Natural killer cell (primary cell): ENCODE measurements around the gene FBXO47. TPM values are rescaled to one million over a fixed set of nuclear protein-coding genes. Genes with fewer than 3 reads are reported as not detected.

Source experiments
- ATAC-seq, 3 donors: fragments of 150-1000 bp in 2 of 3; fragments of 200-7000 bp in 1 of 3; cut with Tn5 transposase; 1 replicate in 1 of 3; 2 replicates in 2 of 3; pipeline ENCODE4 v1.10.0; 2021; ENCODE audit warnings: mild to moderate bottlenecking in 2 of 3, moderate library complexity in 2 of 3
- DNase-seq, 2 donors: peaks; one replicate each; pipeline versions ENCODE4 v3.0.0 to v3.0.0-alpha.2; 2013 to 2021; ENCODE audit warnings: mixed read lengths in 1 of 2
- H3K27ac ChIP-seq: one replicate; pipeline ENCODE4 v1.5.1; 2013; ENCODE audit warnings: mild to moderate bottlenecking, low read length
- H3K27me3 ChIP-seq: one replicate; pipeline ENCODE4 v1.6.1; 2013; ENCODE audit warnings: low read length; ENCODE audit not compliant: control insufficient read depth, insufficient read depth
- H3K36me3 ChIP-seq: one replicate; pipeline ENCODE4 v1.6.1; 2013; ENCODE audit warnings: low read length; ENCODE audit not compliant: control insufficient read depth, insufficient read depth
- H3K4me1 ChIP-seq: one replicate; pipeline ENCODE4 v1.6.1; 2013; ENCODE audit warnings: low read length; ENCODE audit not compliant: control insufficient read depth, insufficient read depth
- H3K4me3 ChIP-seq: one replicate; pipeline ENCODE4 v1.5.1; 2013; ENCODE audit warnings: low read length
- H3K9me3 ChIP-seq: one replicate; pipeline ENCODE4 v1.6.1; 2013; ENCODE audit warnings: low read length; ENCODE audit not compliant: control insufficient read depth, insufficient read depth
- H3K27ac Mint-ChIP-seq, 2 donors: one replicate each; pipeline ENCODE4 v1.8.0; 2022; ENCODE audit warnings: mild to moderate bottlenecking in 2 of 2, mixed read lengths in 2 of 2, moderate library complexity in 1 of 2
- H3K27me3 Mint-ChIP-seq, 2 donors: one replicate each; pipeline ENCODE4 v1.8.0; 2022; ENCODE audit warnings: low read depth in 2 of 2, mixed read lengths in 2 of 2
- H3K36me3 Mint-ChIP-seq: one replicate; pipeline ENCODE4 v1.8.0; 2022; ENCODE audit warnings: mixed read lengths
- H3K4me1 Mint-ChIP-seq, 2 donors: one replicate each; pipeline ENCODE4 v1.8.0; 2022; ENCODE audit warnings: mixed read lengths in 2 of 2
- H3K4me3 Mint-ChIP-seq: one replicate; pipeline ENCODE4 v1.8.0; 2022; ENCODE audit warnings: mild to moderate bottlenecking, moderate library complexity, mixed read lengths
- H3K9me3 Mint-ChIP-seq, 2 donors: one replicate each; pipeline ENCODE4 v1.8.0; 2022; ENCODE audit warnings: mixed read lengths in 2 of 2
- CTCF ChIP-seq: fragments of 200-600 bp; IDR thresholded peaks from one replicate; pipeline ENCODE4 v1.8.0; 2022; ENCODE audit warnings: antibody characterized with exemption
- WGBS: methylation state at CpG from one replicate; pipeline ENCODE4 v1.1.7; 2013; ENCODE audit warnings: missing lambda C conversion rate; ENCODE audit not compliant: insufficient coverage; 5-methylcytosine and 5-hydroxymethylcytosine counted together
- intact Hi-C: fragments of 100-400 bp; cut with micrococcal nuclease; formaldehyde crosslinking; loops from one replicate; pipeline ENCODE4 v1.14.2; 2022
- total RNA-seq, 4 donors: library from RNA; stranded (reverse); fragments of 120-200 nt in 1 of 4; gene quantifications; one replicate each; pipeline versions ENCODE4 v1.2.3 to v1.2.4, GENCODE V29; 2013 to 2022

The FBXO47 gene
- total RNA-seq, 3 donors from 2014 or later (not counting 1 experiment from before 2014, with no cell fraction given) = not detected

- Histone ChIP-seq H3K27me3 (no peaks in the 10 kb centered on the region), H3K4me1 (peaks cover 74% of the 10 kb centered on the region), H3K4me3 (no peak overlapping the region), H3K9me3 (no peaks in the 10 kb centered on the region), H3K36me3 (peaks cover 31% of the 10 kb centered on the region), H3K27ac (peak overlapping the region; percentile 11)
- peak overlapping the region; percentile 79 to 95 for H3K27ac Mint-ChIP-seq
- H3K27me3 Mint-ChIP-seq = no peaks in the 10 kb centered on the region
- no peak for TF ChIP-seq CTCF
- WGBS = 75% methylated on average over 5 of the region's 7 CpGs
- intact Hi-C loops = no loop called here
- no peaks in the 10 kb centered on the region for H3K36me3 Mint-ChIP-seq
- DNase-seq (no peak), ATAC-seq (no peak)
- no peak overlapping the region for H3K4me3 Mint-ChIP-seq
- H3K9me3 Mint-ChIP-seq = no peaks in the 10 kb centered on the region
- peaks cover 35 to 60% of the 10 kb centered on the region in 2 donors for H3K4me1 Mint-ChIP-seq
These were observed 60.6 kb downstream of the FBXO47 start for GRCh38 chr17:38906460-38907228.

GRCh38 chr17:38905375-38905774 lies 61.8 kb downstream of the FBXO47 start:
- peaks cover 48 to 60% of the 10 kb centered on the region in 2 donors for H3K4me1 Mint-ChIP-seq
- Histone ChIP-seq H3K27me3 (no peaks in the 10 kb centered on the region), H3K36me3 (peaks cover 31% of the 10 kb centered on the region), H3K9me3 (no peaks in the 10 kb centered on the region), H3K4me1 (peaks cover 78% of the 10 kb centered on the region), H3K27ac (no peak overlapping the region), H3K4me3 (no peak overlapping the region)
- intact Hi-C loops = no loop called here
- no peaks in the 10 kb centered on the region for H3K9me3 Mint-ChIP-seq
- ATAC-seq (no peak), DNase-seq (no peak)
- H3K36me3 Mint-ChIP-seq = no peaks in the 10 kb centered on the region
- WGBS = 89% methylated on average over 10 of the region's 10 CpGs
- H3K4me3 Mint-ChIP-seq = no peak overlapping the region
- peak overlapping the region; percentile 67 to 95 for H3K27ac Mint-ChIP-seq
- H3K27me3 Mint-ChIP-seq = no peaks in the 10 kb centered on the region
- TF ChIP-seq CTCF = no peak

GRCh38 chr17:38904892-38905291 lies 62.3 kb downstream of the FBXO47 start:
- Mint-ChIP-seq H3K27me3 (no peaks in the 10 kb centered on the region), H3K9me3 (no peaks in the 10 kb centered on the region), H3K27ac (peak overlapping the region; percentile 67 to 95), H3K36me3 (no peaks in the 10 kb centered on the region), H3K4me1 (peaks cover 45 to 56% of the 10 kb centered on the region in 2 donors), H3K4me3 (no peak overlapping the region)
- Histone ChIP-seq H3K4me1 (peaks cover 78% of the 10 kb centered on the region), H3K9me3 (no peaks in the 10 kb centered on the region), H3K4me3 (no peak overlapping the region), H3K27ac (peak overlapping the region; percentile 17), H3K36me3 (peaks cover 28% of the 10 kb centered on the region), H3K27me3 (no peaks in the 10 kb centered on the region)
- no peak for TF ChIP-seq CTCF
- no peak for DNase-seq
- 95% methylated on average over 2 of the region's 3 CpGs for WGBS
- no peak for ATAC-seq
- intact Hi-C loops = loop anchor here (5.0 kb wide), 1 partner anchor 247 kb away; the partner anchor contains the start of gene PLXDC1
